ENCODE measurements around the gene RBM19. TPM values are rescaled to one million over a fixed set of nuclear protein-coding genes. Genes with fewer than 3 reads are reported as not detected.

RBM19 gene
- polyA plus RNA-seq, 2 of the 4 experiments (the other 2 are of a cell fraction) = 16.0 to 18.6 TPM

- ATAC-seq (no peak), FAIRE-seq (no peak), DNase-seq (ENCODE audit: low read depth in 1 of 2, low spot score in 1 of 2) (no peak)
- Histone ChIP-seq H3K4me2 (no peak overlapping the region), H3K9me3 (no peaks in the 10 kb centered on the region), H3K27ac (no peak overlapping the region), H3K4me3 (no peak overlapping the region), H3K4me1 (no peaks in the 10 kb centered on the region)
- WGBS (ENCODE audit: missing lambda C conversion rate) = 87% methylated on average over 3 of the region's 3 CpGs
- ChIA-PET POLR2A (no interaction called here), CTCF (interaction anchor here (0.9 to 2.0 kb wide), 4 partner anchors 9 to 119 kb away, joined by 3 to 5 read pairs (median 3); no protein-coding TSS in a partner anchor)
- TF ChIP-seq ZFP36 (IDR thresholded peaks at IDR 0.05; ENCODE audit: borderline replicate concordance, partially characterized antibody) (peak; percentile 13), GATA3 (IDR thresholded peaks at IDR 0.05; ENCODE audit: borderline replicate concordance) (no peak)
Observed at GRCh38 chr12:113847856-113848255, 118.3 kb downstream of the RBM19 start.

GRCh38 chr12:113846883-113847755, 119.0 kb downstream of the RBM19 start:
- 92% methylated on average over 18 of the region's 18 CpGs for WGBS (ENCODE audit: missing lambda C conversion rate)
- Histone ChIP-seq H3K4me2 (no peak overlapping the region), H3K4me3 (no peak overlapping the region), H3K9me3 (no peaks in the 10 kb centered on the region), H3K27ac (no peak overlapping the region), H3K4me1 (no peaks in the 10 kb centered on the region)
- ChIA-PET CTCF (interaction anchor here (1.1 to 2.0 kb wide), 4 partner anchors 9 to 385 kb away, joined by 3 to 7 read pairs (median 4); no protein-coding TSS in a partner anchor), POLR2A (no interaction called here)
- FAIRE-seq (no peak), ATAC-seq (no peak), DNase-seq (ENCODE audit: low read depth in 1 of 2, low spot score in 1 of 2) (no peak)
- no peak for TF ChIP-seq ESRRA (IDR thresholded peaks at IDR 0.05; ENCODE audit: borderline replicate concordance, low read length)
- TF ChIP-seq HOXA7 (CRISPR knock-in tag; IDR thresholded peaks at IDR 0.05) = no peak
- TF ChIP-seq POLR2A (IDR thresholded peaks at IDR 0.05; ENCODE audit: low read length) = no peak

- no peak for TF ChIP-seq NPAS2 (CRISPR knock-in tag; IDR thresholded peaks at IDR 0.05; ENCODE audit: borderline replicate concordance)
- no peak for TF ChIP-seq RFX5 (IDR thresholded peaks at IDR 0.05)
- TF ChIP-seq CHD2 (IDR thresholded peaks at IDR 0.05; ENCODE audit: low read length, partially characterized antibody) = no peak
- TF ChIP-seq, protein P1, sequence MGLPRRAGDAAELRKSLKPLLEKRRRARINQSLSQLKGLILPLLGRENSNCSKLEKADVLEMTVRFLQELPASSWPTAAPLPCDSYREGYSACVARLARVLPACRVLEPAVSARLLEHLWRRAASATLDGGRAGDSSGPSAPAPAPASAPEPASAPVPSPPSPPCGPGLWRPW (IDR thresholded peaks at IDR 0.05) = no peak
- no peak for TF ChIP-seq ZNF302 (CRISPR knock-in tag; IDR thresholded peaks at IDR 0.05)
- no peak for TF ChIP-seq ZFP36 (IDR thresholded peaks at IDR 0.05; ENCODE audit: borderline replicate concordance, partially characterized antibody)
- no peak for TF ChIP-seq FOSB (CRISPR knock-in tag; IDR thresholded peaks at IDR 0.05)
- TF ChIP-seq SREBF2 (IDR thresholded peaks at IDR 0.05) = no peak
- TF ChIP-seq, protein P2, sequence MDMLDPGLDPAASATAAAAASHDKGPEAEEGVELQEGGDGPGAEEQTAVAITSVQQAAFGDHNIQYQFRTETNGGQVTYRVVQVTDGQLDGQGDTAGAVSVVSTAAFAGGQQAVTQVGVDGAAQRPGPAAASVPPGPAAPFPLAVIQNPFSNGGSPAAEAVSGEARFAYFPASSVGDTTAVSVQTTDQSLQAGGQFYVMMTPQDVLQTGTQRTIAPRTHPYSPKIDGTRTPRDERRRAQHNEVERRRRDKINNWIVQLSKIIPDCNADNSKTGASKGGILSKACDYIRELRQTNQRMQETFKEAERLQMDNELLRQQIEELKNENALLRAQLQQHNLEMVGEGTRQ (IDR thresholded peaks at IDR 0.05) = no peak
- TF ChIP-seq CHD4 (IDR thresholded peaks at IDR 0.05; ENCODE audit: borderline replicate concordance) = no peak
- no peak for TF ChIP-seq FOSL2 (IDR thresholded peaks at IDR 0.05)
- TF ChIP-seq FOSL2 (CRISPR knock-in tag; IDR thresholded peaks at IDR 0.05) = no peak
- no peak for TF ChIP-seq KDM1A (IDR thresholded peaks at IDR 0.05; ENCODE audit: low read depth)
- TF ChIP-seq ELK1 (IDR thresholded peaks at IDR 0.05; ENCODE audit: low read depth, low read length) = no peak
- TF ChIP-seq, protein P3, sequence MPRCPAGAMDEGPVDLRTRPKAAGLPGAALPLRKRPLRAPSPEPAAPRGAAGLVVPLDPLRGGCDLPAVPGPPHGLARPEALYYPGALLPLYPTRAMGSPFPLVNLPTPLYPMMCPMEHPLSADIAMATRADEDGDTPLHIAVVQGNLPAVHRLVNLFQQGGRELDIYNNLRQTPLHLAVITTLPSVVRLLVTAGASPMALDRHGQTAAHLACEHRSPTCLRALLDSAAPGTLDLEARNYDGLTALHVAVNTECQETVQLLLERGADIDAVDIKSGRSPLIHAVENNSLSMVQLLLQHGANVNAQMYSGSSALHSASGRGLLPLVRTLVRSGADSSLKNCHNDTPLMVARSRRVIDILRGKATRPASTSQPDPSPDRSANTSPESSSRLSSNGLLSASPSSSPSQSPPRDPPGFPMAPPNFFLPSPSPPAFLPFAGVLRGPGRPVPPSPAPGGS (IDR thresholded peaks at IDR 0.05) = no peak
- no peak for TF ChIP-seq ZC3H11A (IDR thresholded peaks at IDR 0.05)
- TF ChIP-seq BHLHE40 (IDR thresholded peaks at IDR 0.05; ENCODE audit: low read depth, low read length) = no peak
- TF ChIP-seq CEBPB (IDR thresholded peaks at IDR 0.05) = no peak
- no peak for TF ChIP-seq PBX3 (IDR thresholded peaks at IDR 0.05)
- no peak for TF ChIP-seq NR3C1 (IDR thresholded peaks at IDR 0.05)
- FAIRE-seq (no peak), DNase-seq (ENCODE audit: low read depth in 1 of 2, low spot score in 1 of 2) (no peak), ATAC-seq (no peak)
- H3K4me1 ChIP-seq = no peaks in the 10 kb centered on the region
- no peak overlapping the region for H3K27ac ChIP-seq
- CTCF ChIA-PET = interaction anchor here (1.8 kb wide), 1 partner anchor 384 kb away, joined by 7 read pairs; no protein-coding TSS in a partner anchor
- H3K4me2 ChIP-seq = no peak overlapping the region
- WGBS (ENCODE audit: missing lambda C conversion rate) = 90% methylated on average over 10 of the region's 10 CpGs
- no peaks in the 10 kb centered on the region for H3K9me3 ChIP-seq
- no peak overlapping the region for H3K4me3 ChIP-seq
- POLR2A ChIA-PET = no interaction called here
Observed at GRCh38 chr12:113845900-113846674, 120.0 kb downstream of the RBM19 start.

Data from A549 (cell line).